Mesenchymal stem cell (in vitro differentiated cells and primary cell): ENCODE results near the gene ISOC2.

Experiments
- DNase-seq: peaks from one replicate; pipeline ENCODE4 v3.0.0-alpha.2; 2013
- H2AFZ ChIP-seq: one replicate; pipeline ENCODE4 v1.6.1; 2013; ENCODE audit warnings: low read depth, mild to moderate bottlenecking, control low read depth, inconsistent platforms, low read length, moderate library complexity
- H2AK5ac ChIP-seq: 2 replicates; pipeline ENCODE4 v1.6.1; 2013; ENCODE audit warnings: low read length, moderate library complexity, mild to moderate bottlenecking, inconsistent platforms; ENCODE audit not compliant: severe bottlenecking
- H2BK120ac ChIP-seq: one replicate; pipeline ENCODE4 v1.6.1; 2013; ENCODE audit warnings: low read depth, mild to moderate bottlenecking, inconsistent platforms, low read length, moderate library complexity
- H2BK12ac ChIP-seq, 2 experiments: one replicate each; pipeline ENCODE4 v1.6.1; 2013; ENCODE audit warnings: inconsistent platforms in 2 of 2, low read length in 2 of 2, mild to moderate bottlenecking in 2 of 2, moderate library complexity in 2 of 2, control low read depth in 1 of 2
- H2BK15ac ChIP-seq: one replicate; pipeline ENCODE4 v1.6.1; 2013; ENCODE audit warnings: mild to moderate bottlenecking, low read depth, inconsistent platforms; ENCODE audit not compliant: poor library complexity, severe bottlenecking
- H2BK5ac ChIP-seq: 2 replicates; pipeline ENCODE4 v1.6.1; 2013; ENCODE audit warnings: low read depth, mild to moderate bottlenecking, low read length, control low read depth, inconsistent platforms; ENCODE audit not compliant: poor library complexity, severe bottlenecking
- H3K14ac ChIP-seq, 2 experiments: one replicate each; pipeline ENCODE4 v1.6.1; 2013; ENCODE audit warnings: inconsistent platforms in 2 of 2, low read length in 2 of 2, control low read depth in 1 of 2, mild to moderate bottlenecking in 1 of 2, moderate library complexity in 1 of 2
- H3K18ac ChIP-seq, 2 experiments: one replicate each; pipeline ENCODE4 v1.6.1; 2013; ENCODE audit warnings: inconsistent platforms in 2 of 2, low read length in 2 of 2, control low read depth in 1 of 2, low read depth in 1 of 2, mild to moderate bottlenecking in 1 of 2
- H3K23ac ChIP-seq, 2 experiments: one replicate each; pipeline ENCODE4 v1.6.1; 2013; ENCODE audit warnings: inconsistent platforms in 2 of 2, low read length in 2 of 2, mild to moderate bottlenecking in 2 of 2, moderate library complexity in 2 of 2, control low read depth in 1 of 2
- H3K27ac ChIP-seq: 2 replicates; pipeline ENCODE4 v1.5.1; 2013; ENCODE audit warnings: mild to moderate bottlenecking, moderate library complexity, low read length, control low read depth, inconsistent platforms; ENCODE audit not compliant: poor library complexity, severe bottlenecking
- H3K27me3 ChIP-seq, 2 experiments: 2 replicates each; pipeline versions ENCODE4 v1.6.1 to v1.7.0; 2013; ENCODE audit warnings: low read length in 2 of 2, mild to moderate bottlenecking in 2 of 2, moderate library complexity in 2 of 2, control low read depth in 1 of 2, inconsistent platforms in 1 of 2; ENCODE audit not compliant: control insufficient read depth in 1 of 2, insufficient read depth in 1 of 2
- H3K36me3 ChIP-seq, 2 experiments: 2 replicates each; pipeline versions ENCODE4 v1.6.1 to v1.7.0; 2013; ENCODE audit warnings: low read length in 2 of 2, control low read depth in 1 of 2, inconsistent platforms in 1 of 2, low read depth in 1 of 2, mild to moderate bottlenecking in 1 of 2; ENCODE audit not compliant: insufficient read depth in 2 of 2, control insufficient read depth in 1 of 2
- H3K4ac ChIP-seq, 2 experiments: one replicate each; pipeline ENCODE4 v1.6.1; 2013; ENCODE audit warnings: inconsistent platforms in 2 of 2, low read length in 2 of 2, mild to moderate bottlenecking in 2 of 2, moderate library complexity in 2 of 2, control low read depth in 1 of 2, low read depth in 1 of 2
- H3K4me1 ChIP-seq: 2 replicates; pipeline ENCODE4 v1.6.1; 2013; ENCODE audit warnings: low read depth, low read length, control low read depth; ENCODE audit not compliant: control insufficient read depth, insufficient read depth
- H3K4me2 ChIP-seq: 2 replicates; pipeline ENCODE4 v1.6.1; 2013; ENCODE audit warnings: low read length, mild to moderate bottlenecking, inconsistent platforms; ENCODE audit not compliant: poor library complexity, severe bottlenecking
- H3K4me3 ChIP-seq, 2 experiments: 2 replicates each; pipeline versions ENCODE4 v1.5.1 to v1.7.0; 2013; ENCODE audit warnings: low read length in 2 of 2, mild to moderate bottlenecking in 2 of 2, control low read depth in 1 of 2, low read depth in 1 of 2; ENCODE audit not compliant: insufficient read depth in 1 of 2
- H3K79me1 ChIP-seq: replicated peaks from 2 replicates; pipeline ENCODE4 v1.6.1; 2013; ENCODE audit warnings: mild to moderate bottlenecking, control low read depth, low read length, inconsistent platforms; ENCODE audit not compliant: poor library complexity, severe bottlenecking
- H3K9ac ChIP-seq: 2 replicates; pipeline ENCODE4 v1.7.0; 2013; ENCODE audit warnings: mild to moderate bottlenecking, low read length, moderate library complexity
- H3K9me3 ChIP-seq: 2 replicates; pipeline ENCODE4 v1.7.0; 2013; ENCODE audit warnings: mild to moderate bottlenecking, low read length; ENCODE audit not compliant: control insufficient read depth
- H4K8ac ChIP-seq: one replicate; pipeline ENCODE4 v1.6.1; 2013; ENCODE audit warnings: inconsistent platforms, mild to moderate bottlenecking, low read length, moderate library complexity
- H4K91ac ChIP-seq: one replicate; pipeline ENCODE4 v1.6.1; 2013; ENCODE audit warnings: mild to moderate bottlenecking, low read length, inconsistent platforms
- WGBS: methylation state at CpG from one replicate; pipeline ENCODE4 v1.1.7; 2013; ENCODE audit warnings: mixed read lengths; 5-methylcytosine and 5-hydroxymethylcytosine counted together

ISOC2 gene

DNA sequence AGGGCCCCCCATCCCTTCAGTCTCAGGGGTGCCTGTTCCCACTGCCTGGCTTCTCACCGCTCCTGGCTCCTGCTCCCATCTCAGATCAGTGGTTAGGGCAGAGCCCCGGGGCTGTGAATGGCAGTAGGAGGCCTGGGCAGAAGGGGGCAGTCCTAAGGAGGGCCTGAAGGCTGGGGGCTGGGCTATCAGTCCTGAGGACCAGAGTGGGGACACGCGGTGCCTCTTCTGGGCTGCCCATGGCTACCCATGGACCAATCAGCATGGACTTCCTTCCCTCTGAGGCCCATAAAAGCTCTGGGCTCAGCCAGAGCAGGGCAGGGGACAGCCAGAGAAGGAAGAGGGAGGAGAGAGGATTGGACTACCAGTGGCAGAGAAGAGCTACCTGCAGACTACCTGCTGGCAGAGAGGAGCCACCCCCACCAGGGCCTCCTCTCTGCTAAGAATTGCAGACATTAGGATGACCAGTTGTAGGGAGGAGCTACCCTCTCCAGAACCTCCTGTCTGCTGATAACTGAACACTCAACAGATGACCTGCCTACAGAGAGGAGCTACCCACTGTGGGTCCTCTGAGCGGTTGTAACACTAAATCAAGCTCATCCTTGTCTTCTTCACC, 41.7 kb downstream of the ISOC2 start:
- Histone ChIP-seq H3K4ac (no peak overlapping the region), H3K36me3 (no peaks in the 10 kb centered on the region), H3K27ac (no peak overlapping the region), H4K91ac (no peak overlapping the region), H2BK120ac (no peak overlapping the region), H2BK15ac (no peak overlapping the region), H2AK5ac (no peak overlapping the region), H3K14ac (no peak overlapping the region), H4K8ac (no peak overlapping the region), H3K4me3 (no peak overlapping the region), H3K18ac (no peak overlapping the region), H3K23ac (no peak overlapping the region), H3K9me3 (no peaks in the 10 kb centered on the region), H3K4me1 (no peaks in the 10 kb centered on the region), H3K4me2 (no peak overlapping the region), H2BK5ac (no peak overlapping the region), H3K9ac (no peak overlapping the region), H3K27me3 (peaks cover 17 to 37% of the 10 kb centered on the region in 2 experiments), H2AFZ (no peak overlapping the region), H2BK12ac (no peak overlapping the region), H3K79me1 (no peaks in the 10 kb centered on the region)
- DNase-seq, result no peak
- 74% methylated on average over 5 of the region's 5 CpGs for WGBS

DNA sequence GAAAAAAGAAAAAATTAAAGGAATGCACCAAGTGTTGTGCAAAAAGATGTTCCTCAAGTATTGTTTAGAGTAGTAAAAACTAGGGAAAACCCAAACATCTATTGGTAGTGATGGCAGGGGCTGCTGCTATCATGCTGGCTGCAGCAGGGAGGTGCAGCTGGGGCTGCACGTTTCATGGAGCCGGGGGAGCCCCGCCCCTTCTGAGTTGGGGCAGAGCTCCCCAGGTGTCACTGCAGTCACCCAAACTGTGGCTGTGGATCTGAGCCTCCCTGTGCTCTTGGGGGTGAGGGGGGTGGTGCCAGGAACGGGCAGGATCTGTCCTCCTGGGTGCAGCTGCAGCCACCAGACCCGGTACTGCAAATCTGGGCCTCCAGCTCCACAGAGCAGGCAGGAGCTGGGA, 42.3 kb downstream of the ISOC2 start:
- WGBS, result 79% methylated on average over 5 of the region's 5 CpGs

DNA sequence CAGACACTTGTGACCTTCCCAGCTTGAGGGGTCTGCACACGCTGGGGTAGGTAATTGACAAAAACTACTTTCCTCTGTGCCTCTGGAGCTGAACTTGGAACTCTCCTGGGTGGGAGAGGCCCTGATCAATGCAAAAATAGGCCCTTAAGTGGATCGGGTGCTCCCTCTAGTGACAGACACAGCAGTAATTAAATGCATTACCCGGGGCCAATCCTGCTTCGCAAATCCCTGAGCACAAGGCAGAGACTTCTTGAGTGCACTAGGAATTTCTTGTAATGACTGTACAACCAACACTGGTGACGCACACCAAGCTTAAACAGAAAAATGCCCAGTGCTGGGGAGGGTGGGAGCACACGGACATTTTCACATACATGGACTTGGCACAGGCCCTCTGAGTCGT, 43.3 kb downstream of the ISOC2 start:
- H2BK5ac ChIP-seq, result no peak overlapping the region
- no peak overlapping the region for H3K4me3 ChIP-seq
- H3K79me1 ChIP-seq, result no peaks in the 10 kb centered on the region
- H2BK120ac ChIP-seq, result no peak overlapping the region
- H2AFZ ChIP-seq, result no peak overlapping the region
- H2BK15ac ChIP-seq, result no peak overlapping the region
- H3K14ac ChIP-seq, result no peak overlapping the region
- no peaks in the 10 kb centered on the region for H3K4me1 ChIP-seq
- no peak overlapping the region for H4K91ac ChIP-seq
- no peak overlapping the region for H3K27ac ChIP-seq
- DNase-seq, result peak; percentile 86
- no peak overlapping the region for H3K9ac ChIP-seq
- H3K23ac ChIP-seq, result no peak overlapping the region
- peaks cover 9 to 26% of the 10 kb centered on the region in 2 experiments for H3K27me3 ChIP-seq
- H3K18ac ChIP-seq, result no peak overlapping the region
- no peak overlapping the region for H3K4ac ChIP-seq
- no peaks in the 10 kb centered on the region for H3K9me3 ChIP-seq
- no peaks in the 10 kb centered on the region for H3K36me3 ChIP-seq
- no peak overlapping the region for H4K8ac ChIP-seq
- 20% methylated on average over 7 of the region's 7 CpGs for WGBS
- no peak overlapping the region for H2BK12ac ChIP-seq
- H2AK5ac ChIP-seq, result no peak overlapping the region
- no peak overlapping the region for H3K4me2 ChIP-seq

More for the DNA sequence above, 42.3 kb downstream of the ISOC2 start:
- Histone ChIP-seq H3K36me3 (no peaks in the 10 kb centered on the region), H3K4me1 (no peaks in the 10 kb centered on the region), H3K4me3 (no peak overlapping the region), H3K23ac (no peak overlapping the region), H2AK5ac (no peak overlapping the region), H3K79me1 (no peaks in the 10 kb centered on the region), H3K27me3 (peaks cover 12 to 32% of the 10 kb centered on the region in 2 experiments), H4K8ac (no peak overlapping the region), H3K27ac (no peak overlapping the region), H2BK5ac (no peak overlapping the region), H3K9me3 (no peaks in the 10 kb centered on the region), H2BK120ac (no peak overlapping the region), H2BK15ac (no peak overlapping the region), H3K14ac (no peak overlapping the region), H3K4ac (no peak overlapping the region), H2BK12ac (no peak overlapping the region), H3K9ac (no peak overlapping the region), H4K91ac (no peak overlapping the region), H2AFZ (no peak overlapping the region), H3K18ac (no peak overlapping the region), H3K4me2 (no peak overlapping the region)
- DNase-seq, result no peak

DNA sequence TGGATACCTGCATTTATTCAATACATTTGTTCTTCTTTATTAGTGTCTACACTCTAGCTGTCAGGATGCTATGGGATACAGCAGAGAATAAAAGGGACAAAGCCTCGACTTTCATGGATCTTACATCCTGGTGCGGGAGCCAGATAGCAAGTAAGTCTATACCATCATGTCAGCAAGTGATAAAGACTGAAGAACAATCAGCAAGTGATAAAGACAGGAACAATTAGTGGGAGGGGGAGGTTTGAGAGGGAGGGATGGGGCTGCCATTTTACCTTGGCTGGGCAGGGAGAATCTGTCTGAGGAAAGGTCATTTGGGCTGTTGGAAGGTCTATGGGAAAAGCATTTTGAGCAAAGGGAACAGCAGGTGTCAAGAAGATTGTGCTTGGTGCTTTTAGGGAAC, 51.3 kb downstream of the ISOC2 start:
- Histone ChIP-seq H3K9ac (no peak overlapping the region), H3K9me3 (no peaks in the 10 kb centered on the region), H2BK12ac (no peak overlapping the region)

More for the DNA sequence above, 51.3 kb downstream of the ISOC2 start:
- H3K27ac ChIP-seq, result no peak overlapping the region
- H3K4me1 ChIP-seq, result peaks cover 16% of the 10 kb centered on the region
- H2AK5ac ChIP-seq, result no peak overlapping the region
- no peak overlapping the region for H2BK15ac ChIP-seq
- H3K4me2 ChIP-seq, result no peak overlapping the region
- no peak overlapping the region for H2AFZ ChIP-seq
- H3K36me3 ChIP-seq, result peaks cover 12 to 16% of the 10 kb centered on the region in 2 experiments
- H3K14ac ChIP-seq, result no peak overlapping the region
- no peak overlapping the region for H4K8ac ChIP-seq
- DNase-seq, result no peak
- 95% methylated on average over 2 of the region's 2 CpGs for WGBS
- H3K18ac ChIP-seq, result no peak overlapping the region
- H2BK120ac ChIP-seq, result no peak overlapping the region
- no peaks in the 10 kb centered on the region for H3K79me1 ChIP-seq
- H3K4ac ChIP-seq, result no peak overlapping the region
- H4K91ac ChIP-seq, result no peak overlapping the region
- H3K4me3 ChIP-seq, result no peak overlapping the region
- no peak overlapping the region for H2BK5ac ChIP-seq
- H3K27me3 ChIP-seq, result no peaks in the 10 kb centered on the region
- H3K23ac ChIP-seq, result no peak overlapping the region
